GM12878 (cell line): ENCODE measurements around the gene RET. TPM values are rescaled to one million over a fixed set of nuclear protein-coding genes. Genes with fewer than 3 reads are reported as not detected.

Experiments used
- ATAC-seq: fragments of 200-7000 bp; cut with Tn5 transposase; 3 replicates; pipeline ENCODE4 v1.9.1; 2020; ENCODE audit warnings: mild to moderate bottlenecking, moderate library complexity
- BruUV-seq: library from RNA; stranded (reverse); fragments of 400-500 nt; replicated peaks from 2 replicates; lab custom pipeline; 2021; lab: Mats Ljungman, UMichigan
- CTCF ChIA-PET: fragments of 300-600 bp; sonication (Branson Sonifier 250); formaldehyde crosslinking; extraction: SDS; loops from one replicate; lab custom pipeline; 2021; ENCODE audit warnings: inconsistent platforms; lab: Yijun Ruan, JAX
- POLR2A ChIA-PET: fragments of 350-600 bp; formaldehyde crosslinking; extraction: SDS; loops from one replicate; lab custom pipeline; 2021; ENCODE audit warnings: inconsistent platforms; lab: Charles Lee
- RAD21 ChIA-PET: fragments of 300-600 bp; sonication (Branson Sonifier 250); formaldehyde crosslinking; loops from one replicate; lab custom pipeline; 2023; ENCODE audit warnings: antibody characterized with exemption; ENCODE audit not compliant: unreplicated experiment; lab: Charles Lee
- SMC1A ChIA-PET: fragments of 300-600 bp; sonication (Branson Sonifier 250); formaldehyde crosslinking; loops from one replicate; lab custom pipeline; 2023; ENCODE audit not compliant: unreplicated experiment, uncharacterized antibody; lab: Charles Lee
- DNase-seq: peaks from one replicate; pipeline ENCODE4 v3.0.0-alpha.2; 2011; ENCODE audit warnings: low read depth, low spot score
- FAIRE-seq: peaks from 3 replicates; lab custom pipeline; 2011; peaks lifted over from hg19 to GRCh38; lab: Jason Lieb, UNC
- H2AFZ ChIP-seq: 2 replicates; pipeline ENCODE4 v1.6.0; 2011; ENCODE audit warnings: low read depth, low read length, control low read depth; ENCODE audit not compliant: control insufficient read depth
- H3K27ac ChIP-seq: 2 replicates; pipeline ENCODE4 v1.5.1; 2011; ENCODE audit warnings: control low read depth; ENCODE audit not compliant: control insufficient read depth, insufficient read depth
- H3K27me3 ChIP-seq, 2 experiments: replicated peaks in 1 of 2; 2 replicates each; pipeline versions ENCODE4 v1.6.0 to v1.6.1; 2011; ENCODE audit warnings: low read length in 1 of 2; ENCODE audit not compliant: control insufficient read depth in 2 of 2, insufficient read depth in 2 of 2
- H3K36me3 ChIP-seq, 2 experiments: 2 replicates each; pipeline ENCODE4 v1.5.1; 2011; ENCODE audit warnings: low read length in 1 of 2; ENCODE audit not compliant: control insufficient read depth in 2 of 2, insufficient read depth in 2 of 2
- H3K4me1 ChIP-seq: 2 replicates; pipeline ENCODE4 v1.6.1; 2011; ENCODE audit warnings: mild to moderate bottlenecking, low read length, moderate library complexity, mixed read lengths; ENCODE audit not compliant: control insufficient read depth, insufficient read depth
- H3K4me2 ChIP-seq: 2 replicates; pipeline ENCODE4 v1.6.0; 2011; ENCODE audit warnings: control low read depth; ENCODE audit not compliant: control insufficient read depth, insufficient read depth
- H3K4me3 ChIP-seq: fragments of 200-600 bp; sonication (generic); 2 replicates; pipeline ENCODE4 v1.5.1; 2016
- H3K79me2 ChIP-seq: 2 replicates; pipeline ENCODE4 v1.6.0; 2011; ENCODE audit warnings: low read length; ENCODE audit not compliant: control insufficient read depth, insufficient read depth
- H3K9ac ChIP-seq: 2 replicates; pipeline ENCODE4 v1.8.0; 2011; ENCODE audit warnings: low read length, control low read depth, mixed read lengths; ENCODE audit not compliant: control insufficient read depth, insufficient read depth
- H3K9me3 ChIP-seq: replicated peaks from 3 replicates; pipeline ENCODE4 v1.5.1; 2011; ENCODE audit warnings: mild to moderate bottlenecking, low read length; ENCODE audit not compliant: control insufficient read depth, insufficient read depth
- H4K20me1 ChIP-seq: 2 replicates; pipeline ENCODE4 v1.6.0; 2011; ENCODE audit not compliant: control insufficient read depth, insufficient read depth
- BCL11A ChIP-seq: IDR thresholded peaks from 2 replicates; pipeline ENCODE4 v1.6.1; 2011; ENCODE audit warnings: low read depth, low read length
- BCL3 ChIP-seq: IDR thresholded peaks from 2 replicates; pipeline ENCODE4 v1.6.1; 2011; ENCODE audit warnings: borderline replicate concordance, low read depth, mild to moderate bottlenecking, moderate library complexity, low read length; ENCODE audit not compliant: insufficient read depth, poor library complexity, severe bottlenecking
- HSF1 ChIP-seq: fragments of 150-350 bp; IDR thresholded peaks from 2 replicates; pipeline ENCODE4 v1.6.1; 2014; ENCODE audit warnings: mild to moderate bottlenecking, low read depth, low read length
- IKZF1 ChIP-seq: fragments of 450-650 bp; conservative IDR thresholded peaks from 2 replicates; pipeline ENCODE4 v1.6.1; 2017; ENCODE audit warnings: antibody characterized with exemption, mild to moderate bottlenecking
- IRF4 ChIP-seq: IDR thresholded peaks from 2 replicates; pipeline ENCODE4 v1.6.1; 2011; ENCODE audit warnings: low read depth, low read length
- IRF5 ChIP-seq: fragments of 450-650 bp; IDR thresholded peaks from 2 replicates; pipeline ENCODE4 v1.6.1; 2017; ENCODE audit warnings: borderline replicate concordance
- NFYA ChIP-seq: IDR thresholded peaks from 2 replicates; pipeline ENCODE4 v1.6.1; 2011; ENCODE audit warnings: low read depth, mild to moderate bottlenecking, low read length, improper control_type of control experiment, borderline replicate concordance
- NR2F1 ChIP-seq: fragments of 450-650 bp; conservative IDR thresholded peaks from 2 replicates; pipeline ENCODE4 v1.6.1; 2017; ENCODE audit warnings: mild to moderate bottlenecking
- POLR2AphosphoS5 ChIP-seq: IDR thresholded peaks from 2 replicates; pipeline ENCODE4 v1.6.1; 2011; ENCODE audit warnings: mild to moderate bottlenecking, low read length, inconsistent platforms
- RB1 ChIP-seq: fragments of 450-650 bp; formaldehyde crosslinking; IDR thresholded peaks from 2 replicates; pipeline ENCODE4 v1.6.1; 2017; ENCODE audit warnings: mild to moderate bottlenecking, borderline replicate concordance
- REST ChIP-seq: IDR thresholded peaks from 2 replicates; pipeline ENCODE4 v1.6.1; 2012; ENCODE audit warnings: mild to moderate bottlenecking, low read depth, low read length
- SIN3A ChIP-seq: IDR thresholded peaks from 2 replicates; pipeline ENCODE4 v1.6.1; 2012; ENCODE audit warnings: low read depth, low read length, improper control_type of control experiment
- SMARCA5 ChIP-seq: fragments of 450-650 bp; IDR thresholded peaks from 2 replicates; pipeline ENCODE4 v1.6.1; 2017; ENCODE audit warnings: mild to moderate bottlenecking
- USF1 ChIP-seq: IDR thresholded peaks from 2 replicates; pipeline ENCODE4 v1.6.1; 2011; ENCODE audit warnings: borderline replicate concordance, low read depth, mild to moderate bottlenecking, moderate library complexity, mixed read lengths, low read length; ENCODE audit not compliant: insufficient read depth; ENCODE audit errors: extremely low read length
- WGBS: methylation state at CpG from one replicate; pipeline ENCODE4 v1.1.6; 2016; ENCODE audit warnings: low lambda C conversion rate; ENCODE audit not compliant: insufficient replicate concordance, insufficient coverage; ENCODE audit errors: missing lambda C conversion rate; 5-methylcytosine and 5-hydroxymethylcytosine counted together
- in situ Hi-C: fragments of 300-500 bp; cut with MboI; formaldehyde crosslinking; loops from 9 replicates; pipeline ENCODE4 v1.14.3; 2018; ENCODE audit warnings: mixed read lengths
- intact Hi-C: fragments of 100-400 bp; cut with micrococcal nuclease; formaldehyde crosslinking; loops from one replicate; pipeline ENCODE4 v1.14.2; 2022; ENCODE audit not compliant: unreplicated experiment
- polyA plus RNA-seq, 11 experiments: library from polyadenylated mRNA; depleted of rRNA in 4 of 11; unstranded in 6 of 11; stranded (reverse) in 5 of 11; fragments of >200 nt; fragmentation: Nextera tagmentation in 4 of 11; fragmentation: Illumina TruSeq in 1 of 11; extraction: Ambion mirVana in 4 of 11; extraction: Trizol in 1 of 11; gene quantifications; 1 replicate in 1 of 11; 2 replicates in 10 of 11; pipeline versions ENCODE4 v1.2.1 to v1.2.3, GENCODE V29; 2011 to 2016; ENCODE audit warnings: inconsistent platforms in 2 of 11, missing spikeins in 2 of 11, low read depth in 1 of 11
- total RNA-seq, 4 experiments: library from RNA; depleted of rRNA in 3 of 4; stranded (reverse); fragments of >200 nt in 3 of 4; fragmentation: Illumina TruSeq in 1 of 4; extraction: Trizol in 1 of 4; gene quantifications; 2 replicates each; pipeline versions ENCODE4 v1.2.1 to v1.2.3, GENCODE V29; 2013 to 2021

Gene RET
- total and polyA plus RNA-seq, 10 of the 15 experiments (the other 5 are each of a cell fraction or from before 2014, with no cell fraction given), result not detected

GRCh38 chr10:43113201-43114087 lies 36.6 kb downstream of the RET start:
- Histone ChIP-seq H3K4me3 (no peak overlapping the region), H3K9me3 (no peaks in the 10 kb centered on the region), H3K4me2 (no peak overlapping the region), H3K79me2 (no peaks in the 10 kb centered on the region), H3K27me3 (no peaks in the 10 kb centered on the region), H2AFZ (no peak overlapping the region), H3K27ac (no peak overlapping the region), H4K20me1 (no peaks in the 10 kb centered on the region), H3K9ac (no peak overlapping the region), H3K4me1 (peaks cover 8% of the 10 kb centered on the region), H3K36me3 (no peaks in the 10 kb centered on the region)
- POLR2A ChIA-PET, result no interaction called here
- in situ Hi-C loops, result loop anchor here (25.0 kb wide), 2 partner anchors 101 to 926 kb away; no protein-coding TSS in a partner anchor
- CTCF ChIA-PET, result no interaction called here
- WGBS, result 41% methylated on average over 16 of the region's 16 CpGs
- no peak for TF ChIP-seq IRF4
- TF ChIP-seq NFYA, result no peak
- no peak for TF ChIP-seq RB1
- TF ChIP-seq POLR2AphosphoS5, result no peak
- no peak for TF ChIP-seq BCL11A
- TF ChIP-seq REST, result no peak
- TF ChIP-seq SMARCA5, result no peak
- no peak for TF ChIP-seq BCL3
- TF ChIP-seq IKZF1, result no peak
- no peak for TF ChIP-seq NR2F1
- TF ChIP-seq IRF5, result no peak
- no peak for TF ChIP-seq USF1
- TF ChIP-seq HSF1, result no peak
- TF ChIP-seq SIN3A, result no peak
- RAD21 ChIA-PET, result no interaction called here
- BruUV-seq, result no TSS peak
- SMC1A ChIA-PET, result no interaction called here
- FAIRE-seq (no peak), ATAC-seq (no peak), DNase-seq (no peak)
- intact Hi-C loops, result no loop called here
